KBM-7 (cell line): ENCODE results near the gene BBLN.

ENCODE experiments used
- DNase-seq: peaks from one replicate; pipeline ENCODE4 v3.0.0-alpha.2; 2015
- in situ Hi-C: fragments of 300-500 bp; cut with MboI; formaldehyde crosslinking; loops from 2 replicates; pipeline ENCODE4 v1.14.3; 2020; ENCODE audit warnings: low sequenced_read_pairs, low pct_unique_long_range_greater_than_20kb, mixed read lengths

The BBLN gene

GRCh38 chr9:128142596-128142995 lies 17.5 kb upstream of the BBLN start:
- DNase-seq = no peak
- in situ Hi-C loops = no loop called here

GRCh38 chr9:128143525-128144238 lies 16.4 kb upstream of the BBLN start:
- DNase-seq = no peak
- in situ Hi-C loops = no loop called here

DNA sequence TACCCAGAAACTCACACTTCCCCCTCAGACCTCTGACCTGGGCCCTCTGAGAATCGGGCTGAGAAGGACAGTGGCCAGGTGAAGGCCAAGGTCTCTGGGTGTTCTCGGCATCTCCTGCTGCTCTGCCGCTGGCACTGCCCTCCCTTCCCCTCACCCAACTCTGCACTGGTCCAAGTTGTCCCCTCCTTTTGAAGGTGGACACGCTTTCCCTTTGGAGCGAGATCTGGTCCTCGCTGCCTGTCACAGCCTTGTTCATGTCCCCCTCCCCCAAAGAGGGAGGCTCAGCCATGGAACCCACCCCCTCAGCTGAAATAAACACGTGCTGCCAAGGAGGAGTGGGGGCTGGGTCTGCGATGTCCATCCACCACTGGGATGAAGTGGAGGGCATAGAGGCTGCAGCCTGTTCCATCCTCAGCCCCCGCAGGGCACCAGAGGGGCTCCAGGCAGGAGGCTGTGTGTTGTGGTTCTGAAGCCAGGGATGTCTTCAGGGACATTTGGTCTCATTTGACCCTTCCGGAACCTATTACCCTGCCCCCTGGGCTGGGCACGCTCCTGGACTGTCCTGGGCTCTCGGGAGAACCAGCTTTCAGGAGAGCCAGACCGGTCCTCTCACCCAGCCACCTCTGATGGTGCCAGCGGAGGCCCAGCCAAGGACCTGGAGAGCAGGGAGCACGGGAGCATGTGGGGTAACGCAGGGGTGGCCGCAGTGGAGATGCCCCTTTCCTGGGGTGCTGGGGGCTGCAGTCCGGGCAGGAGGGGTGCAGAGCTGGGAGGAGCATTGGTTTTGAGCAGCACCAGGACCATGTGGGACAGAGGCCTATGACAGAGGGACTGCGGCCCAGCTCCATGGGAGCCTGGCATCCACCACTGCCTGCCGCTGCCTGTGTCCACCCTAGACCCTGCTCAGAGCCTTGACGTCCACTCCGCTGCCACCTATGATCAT lies 15.6 kb upstream of the BBLN start:
- in situ Hi-C loops = no loop called here
- DNase-seq = no peak

DNA sequence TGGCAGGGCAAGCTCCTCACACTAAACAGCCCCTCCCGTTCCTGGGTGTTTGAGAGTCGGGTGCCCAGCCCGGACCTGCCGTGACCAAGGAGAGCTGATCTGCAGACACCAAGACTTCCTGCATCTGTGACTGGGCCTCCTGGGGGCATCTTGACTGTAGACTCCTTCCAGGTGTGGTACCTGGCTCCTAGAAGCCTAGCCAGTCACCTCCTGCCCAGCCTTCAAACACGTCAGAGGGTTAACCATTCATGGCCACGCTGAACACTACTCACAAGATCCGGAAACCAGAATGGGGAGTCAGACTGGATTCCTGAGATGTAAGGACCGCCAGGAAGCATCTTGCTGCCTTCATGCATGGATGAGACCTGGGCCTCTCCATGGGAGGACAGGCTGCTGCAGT lies 14.5 kb upstream of the BBLN start:
- in situ Hi-C loops = no loop called here
- DNase-seq = no peak

DNA sequence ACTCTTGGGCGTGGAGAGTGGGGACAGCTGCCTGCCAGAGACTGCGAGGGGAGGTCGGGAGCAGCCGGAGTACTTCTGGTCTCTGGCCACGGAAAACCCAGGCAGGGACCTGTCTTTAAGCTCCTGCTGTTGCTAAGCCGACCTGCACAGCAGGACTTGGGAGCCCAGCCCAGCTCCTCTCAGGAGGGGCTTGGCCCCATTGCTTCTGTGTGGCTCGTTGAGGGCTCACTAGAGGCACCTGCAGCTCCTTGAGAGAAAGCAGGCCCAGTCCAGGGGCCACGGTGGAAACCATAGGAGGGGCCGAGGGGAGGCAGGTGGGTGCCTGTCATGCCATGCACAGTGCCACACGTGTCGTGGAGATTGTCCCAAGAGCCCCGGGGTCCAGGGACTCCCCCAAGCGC lies 14.1 kb upstream of the BBLN start:
- DNase-seq = no peak
- in situ Hi-C loops = no loop called here

DNA sequence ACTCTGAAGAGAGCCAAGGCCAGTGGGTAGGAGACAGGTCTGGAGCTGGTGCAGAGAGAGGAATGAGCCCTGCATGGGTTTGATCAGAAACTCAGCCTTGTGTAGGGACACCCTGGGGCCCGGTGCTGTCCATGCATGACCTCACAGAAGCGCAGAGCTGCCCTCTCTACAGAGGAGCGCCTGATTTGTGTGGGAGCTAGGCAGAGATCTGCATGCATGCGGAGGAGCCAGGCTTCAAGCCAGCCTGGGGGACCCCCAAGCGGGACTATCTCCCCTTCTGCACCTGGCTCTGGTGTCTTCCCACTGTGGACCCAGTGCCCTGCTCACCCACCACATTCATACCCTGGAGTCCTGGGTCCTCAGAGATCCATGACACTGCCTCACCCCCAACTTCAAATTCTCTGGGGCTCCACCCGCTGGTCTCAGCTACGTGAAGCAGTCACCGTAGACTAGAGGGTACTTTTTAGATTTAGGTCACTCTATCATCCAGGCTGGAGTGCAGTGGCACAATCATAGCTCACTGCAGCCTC lies 13.4 kb upstream of the BBLN start:
- no peak for DNase-seq
- in situ Hi-C loops = no loop called here

DNA sequence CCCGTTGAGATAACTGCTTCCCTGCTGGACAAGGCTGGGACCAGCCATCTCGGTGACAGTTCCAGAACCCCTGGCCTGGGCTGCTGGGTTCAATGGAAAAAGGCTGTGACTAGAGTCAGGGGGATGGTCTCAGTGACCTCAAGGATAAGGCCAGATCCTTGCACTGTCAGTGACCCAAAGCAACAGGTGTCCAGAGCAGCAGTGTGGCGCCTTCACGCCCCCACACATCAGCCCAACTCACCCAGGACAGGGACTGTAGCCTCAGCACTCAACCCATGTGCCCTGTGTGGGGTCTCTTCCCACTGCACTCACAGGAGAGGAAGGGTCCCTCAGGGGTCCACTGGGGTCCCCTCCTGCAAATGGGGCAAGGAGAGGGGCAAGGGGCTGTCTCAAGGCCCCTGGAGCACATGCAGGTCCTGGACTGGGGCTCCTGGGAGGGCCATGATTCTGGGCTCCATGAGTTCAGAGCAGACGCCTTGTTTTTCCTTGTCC lies 11.5 kb upstream of the BBLN start:
- DNase-seq = no peak
- in situ Hi-C loops = no loop called here

DNA sequence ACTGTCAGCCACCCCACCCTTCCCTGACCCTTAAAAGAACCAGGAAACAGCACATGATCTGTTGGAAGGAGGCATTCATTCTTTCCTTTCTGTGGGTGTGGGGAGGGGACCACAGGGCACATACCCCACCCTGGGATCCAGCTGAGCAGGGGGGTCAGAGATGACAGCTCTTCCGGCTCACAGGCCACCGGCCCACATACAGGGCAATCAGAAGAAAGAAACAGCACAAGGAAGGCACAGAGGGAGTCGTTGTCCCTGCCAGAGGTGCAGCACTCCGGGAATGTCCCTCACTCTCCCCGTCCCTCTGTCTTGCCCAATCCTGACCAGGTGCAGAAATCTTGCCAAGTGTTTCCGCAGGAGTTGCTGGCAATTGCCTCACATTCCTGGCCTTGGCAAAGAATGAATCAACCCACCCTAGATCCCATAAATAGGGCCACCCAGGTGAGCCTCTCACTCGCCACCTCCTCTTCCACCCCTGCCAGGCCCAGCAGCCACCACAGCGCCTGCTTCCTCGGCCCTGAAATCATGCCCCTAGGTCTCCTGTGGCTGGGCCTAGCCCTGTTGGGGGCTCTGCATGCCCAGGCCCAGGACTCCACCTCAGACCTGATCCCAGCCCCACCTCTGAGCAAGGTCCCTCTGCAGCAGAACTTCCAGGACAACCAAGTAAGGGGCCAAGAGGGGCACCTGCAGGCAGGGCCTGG lies 10.9 kb upstream of the BBLN start, which contains the start of gene LCN2:
Gene LCN2 (plus strand): TSS at position 453 of the 701 bp plus-strand sequence. CDS start 73 bp downstream, at position 526.
- DNase-seq = no peak
- in situ Hi-C loops = no loop called here

- peak; percentile 24 for DNase-seq
- in situ Hi-C loops = no loop called here
Observed at GRCh38 chr9:128149951-128150593, 10.0 kb upstream of the BBLN start.

DNA sequence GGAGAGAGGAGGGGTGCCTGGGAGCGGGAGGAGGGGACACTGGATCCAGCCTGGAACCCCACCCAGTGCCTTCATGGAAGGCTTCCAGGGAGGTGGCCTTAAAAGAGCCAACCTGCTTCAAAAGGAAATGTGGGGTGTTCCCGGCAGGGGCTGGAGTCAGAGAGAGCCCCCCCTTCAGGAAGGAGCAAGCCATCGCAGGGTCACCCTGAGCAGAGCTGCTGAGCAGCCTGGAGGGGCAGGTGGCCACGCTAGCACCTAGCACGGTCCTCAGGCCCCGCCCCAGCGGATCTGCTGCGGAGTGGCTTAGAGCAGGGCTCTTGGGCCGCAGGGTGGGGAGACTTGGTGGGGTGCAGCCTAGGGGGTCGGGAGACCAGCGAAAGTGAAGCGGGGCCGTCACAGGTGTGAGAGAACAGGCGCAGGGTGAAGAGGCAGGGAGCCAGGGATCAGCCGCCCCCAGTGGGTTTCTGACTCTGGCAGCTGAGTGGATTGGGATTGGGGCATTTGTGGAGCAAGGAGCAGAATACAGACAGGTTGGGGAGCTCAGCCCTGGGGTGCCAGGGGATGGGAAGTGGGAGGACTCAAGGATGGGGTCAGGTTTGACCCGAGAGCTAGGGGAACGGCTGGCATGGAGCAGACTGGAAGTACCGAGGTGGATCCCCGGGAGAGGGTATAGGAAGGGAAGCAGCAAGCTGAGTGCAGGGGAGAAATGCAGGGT lies 9.3 kb upstream of the BBLN start:
- in situ Hi-C loops = no loop called here
- DNase-seq = peak; percentile 36

DNA sequence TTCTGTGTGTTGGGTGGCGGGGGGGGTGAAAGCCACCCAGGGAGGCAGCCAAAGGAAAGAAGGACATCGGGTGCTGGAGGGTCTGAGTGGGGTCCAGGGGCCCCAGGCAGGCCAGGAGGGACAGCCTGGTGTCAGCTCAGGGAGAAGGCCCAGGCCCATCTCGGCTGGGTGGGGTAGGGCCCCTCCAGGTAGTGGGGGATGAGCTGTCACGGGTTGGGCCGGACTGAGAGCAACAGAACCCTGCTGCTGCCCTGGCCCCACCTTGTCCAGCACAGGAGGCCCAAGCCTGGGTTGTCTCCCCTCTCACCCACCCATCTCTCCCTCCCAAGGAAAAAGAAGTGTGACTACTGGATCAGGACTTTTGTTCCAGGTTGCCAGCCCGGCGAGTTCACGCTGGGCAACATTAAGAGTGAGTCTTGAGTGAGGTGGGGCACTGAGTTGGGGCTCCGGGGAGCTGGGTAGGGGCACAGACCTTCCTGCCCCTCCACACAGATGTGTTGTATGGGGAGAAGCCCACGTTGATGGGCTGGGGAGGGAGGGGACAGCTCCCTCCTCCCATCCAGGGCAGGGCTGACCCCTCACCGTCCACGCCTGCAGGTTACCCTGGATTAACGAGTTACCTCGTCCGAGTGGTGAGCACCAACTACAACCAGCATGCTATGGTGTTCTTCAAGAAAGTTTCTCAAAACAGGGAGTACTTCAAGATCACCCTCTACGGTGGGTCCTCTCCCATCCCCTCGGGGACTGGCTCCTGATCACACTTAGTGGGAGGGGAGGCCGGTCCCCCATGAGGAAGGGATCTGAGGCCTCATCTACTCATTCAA lies 8.5 kb upstream of the BBLN start:
- no peak for DNase-seq
- in situ Hi-C loops = no loop called here

DNA sequence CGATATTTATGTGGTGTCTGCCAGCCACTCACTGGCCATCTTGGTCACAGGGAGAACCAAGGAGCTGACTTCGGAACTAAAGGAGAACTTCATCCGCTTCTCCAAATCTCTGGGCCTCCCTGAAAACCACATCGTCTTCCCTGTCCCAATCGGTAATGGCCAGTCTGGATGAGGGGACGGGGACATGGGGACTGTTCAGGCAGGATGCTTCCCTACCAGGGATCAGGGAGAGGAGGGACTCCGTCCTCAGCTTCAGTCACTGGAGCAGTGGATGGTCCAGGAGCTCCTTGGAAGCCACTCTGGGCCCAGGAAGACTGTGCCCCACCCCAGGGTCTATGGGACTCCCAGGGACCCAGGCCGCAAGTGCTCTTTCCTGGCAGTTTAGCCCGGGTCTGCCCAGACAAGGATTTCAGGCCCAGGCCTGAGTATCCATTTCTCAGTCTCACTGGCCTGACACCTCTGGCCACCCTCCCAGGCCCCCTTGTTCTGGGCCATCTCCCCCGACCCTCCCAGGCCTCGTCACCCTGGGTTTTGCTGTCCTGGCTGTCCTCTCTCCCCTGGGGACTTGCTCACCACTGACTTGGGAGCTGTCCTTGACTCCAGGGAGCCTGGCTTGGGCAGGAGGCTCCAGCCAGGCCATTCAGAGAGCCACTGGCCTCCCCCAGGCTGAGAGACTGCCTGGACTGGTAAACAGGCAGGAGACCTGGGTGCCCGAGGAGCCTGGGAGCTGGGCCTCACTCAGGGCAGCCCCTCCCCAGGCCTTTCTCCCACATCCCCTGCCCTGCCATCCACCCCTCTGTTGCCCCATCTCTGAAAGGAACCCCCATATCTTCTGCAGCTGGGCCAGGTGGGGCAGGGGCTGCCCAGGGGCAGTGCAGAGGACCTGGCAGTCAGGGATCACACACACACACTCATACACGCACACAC lies 7.7 kb upstream of the BBLN start:
- DNase-seq = no peak
- in situ Hi-C loops = no loop called here

- in situ Hi-C loops = no loop called here
- no peak for DNase-seq
Observed at GRCh38 chr9:128153060-128153946, 6.8 kb upstream of the BBLN start.

GRCh38 chr9:128153947-128154695 lies 5.9 kb upstream of the BBLN start:
- no peak for DNase-seq
- in situ Hi-C loops = no loop called here
